EL (cell line): ENCODE measurements around the gene TFF3.

ENCODE experiments used
- DNase-seq: peaks from one replicate; pipeline ENCODE4 v3.0.0-alpha.2; 2016

The TFF3 gene

DNA sequence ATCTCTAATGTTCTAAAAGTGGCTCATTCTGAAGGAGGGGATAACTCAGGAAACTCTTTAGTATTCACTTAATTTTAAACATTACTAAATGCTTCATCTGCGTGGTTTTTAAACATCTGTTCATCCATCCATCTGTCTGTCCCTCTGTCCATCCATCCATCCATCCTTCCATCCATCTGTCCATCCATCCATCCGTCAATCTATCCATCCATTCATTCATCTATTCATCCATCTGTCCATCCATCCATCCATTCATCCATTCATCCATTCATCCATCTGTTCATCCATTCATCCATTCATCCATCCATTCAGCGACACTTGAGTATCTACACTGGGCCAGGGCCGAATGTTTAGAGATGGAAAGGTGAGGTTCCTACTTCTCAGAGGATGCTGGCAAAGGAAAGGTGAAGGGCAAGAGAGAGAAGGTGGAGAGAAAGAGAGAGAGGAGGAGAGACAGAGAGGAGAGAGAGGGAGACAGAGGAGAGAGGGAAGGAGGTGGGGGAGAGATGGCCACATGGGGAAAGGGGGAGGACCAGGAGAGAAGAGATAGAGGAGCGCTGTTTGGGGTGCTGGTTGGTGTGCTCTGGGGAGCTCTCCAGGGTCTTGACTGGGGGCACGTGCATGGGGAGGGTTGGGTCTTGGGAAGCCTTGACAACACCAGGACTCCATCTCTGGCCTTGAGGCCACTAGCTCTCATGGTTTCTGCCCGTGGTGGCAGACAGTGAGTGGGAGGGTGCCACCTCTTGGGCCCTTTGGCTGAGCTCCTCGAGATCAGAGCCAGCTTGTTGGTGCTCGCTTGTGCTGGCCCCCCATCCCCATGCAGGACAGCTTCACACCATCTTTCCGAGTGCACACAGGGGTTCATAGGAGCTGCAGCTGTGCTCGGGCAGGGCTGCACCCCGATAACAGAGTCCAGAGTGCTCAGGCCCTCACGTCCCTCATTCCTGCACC, 50.7 kb downstream of the TFF3 start:
- no peak for DNase-seq

GRCh38 chr21:42263591-42264131, 51.5 kb downstream of the TFF3 start:
- DNase-seq = no peak

DNA sequence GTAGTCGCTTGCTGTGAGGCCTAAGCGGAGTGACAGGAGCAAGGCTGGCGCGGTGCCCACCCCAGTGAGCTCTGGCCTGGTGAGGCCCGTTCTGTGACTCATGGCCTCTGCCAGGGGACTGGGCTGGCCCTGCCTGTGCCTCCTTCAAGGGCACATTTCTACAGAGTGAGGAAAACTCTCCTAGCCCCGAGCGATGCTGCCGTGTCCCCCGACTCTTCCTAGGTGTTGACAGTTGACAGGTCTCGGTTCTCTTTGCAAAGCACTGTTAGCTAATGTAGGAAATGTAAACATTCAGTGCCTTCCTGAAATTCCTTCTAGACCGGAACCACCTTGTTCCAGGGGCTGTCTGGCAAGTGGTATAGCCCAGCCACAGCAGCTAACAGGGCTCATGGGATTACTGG, 52.4 kb downstream of the TFF3 start:
- no peak for DNase-seq

- DNase-seq = no peak
Observed at GRCh38 chr21:42261829-42262200, 53.4 kb downstream of the TFF3 start.
